Natural killer cell (primary cell): ENCODE results near the gene APBA2. TPM values are rescaled to one million over a fixed set of nuclear protein-coding genes. Genes with fewer than 3 reads are reported as not detected.

Experiments
- ATAC-seq, 3 donors: fragments of 150-1000 bp in 2 of 3; fragments of 200-7000 bp in 1 of 3; cut with Tn5 transposase; 1 replicate in 1 of 3; 2 replicates in 2 of 3; pipeline ENCODE4 v1.10.0; 2021; ENCODE audit warnings: mild to moderate bottlenecking in 2 of 3, moderate library complexity in 2 of 3
- DNase-seq, 2 donors: peaks; one replicate each; pipeline versions ENCODE4 v3.0.0 to v3.0.0-alpha.2; 2013 to 2021; ENCODE audit warnings: mixed read lengths in 1 of 2
- H3K27ac ChIP-seq: one replicate; pipeline ENCODE4 v1.5.1; 2013; ENCODE audit warnings: mild to moderate bottlenecking, low read length
- H3K27me3 ChIP-seq: one replicate; pipeline ENCODE4 v1.6.1; 2013; ENCODE audit warnings: low read length; ENCODE audit not compliant: control insufficient read depth, insufficient read depth
- H3K36me3 ChIP-seq: one replicate; pipeline ENCODE4 v1.6.1; 2013; ENCODE audit warnings: low read length; ENCODE audit not compliant: control insufficient read depth, insufficient read depth
- H3K4me1 ChIP-seq: one replicate; pipeline ENCODE4 v1.6.1; 2013; ENCODE audit warnings: low read length; ENCODE audit not compliant: control insufficient read depth, insufficient read depth
- H3K4me3 ChIP-seq: one replicate; pipeline ENCODE4 v1.5.1; 2013; ENCODE audit warnings: low read length
- H3K9me3 ChIP-seq: one replicate; pipeline ENCODE4 v1.6.1; 2013; ENCODE audit warnings: low read length; ENCODE audit not compliant: control insufficient read depth, insufficient read depth
- H3K27ac Mint-ChIP-seq, 2 donors: one replicate each; pipeline ENCODE4 v1.8.0; 2022; ENCODE audit warnings: mild to moderate bottlenecking in 2 of 2, mixed read lengths in 2 of 2, moderate library complexity in 1 of 2
- H3K27me3 Mint-ChIP-seq, 2 donors: one replicate each; pipeline ENCODE4 v1.8.0; 2022; ENCODE audit warnings: low read depth in 2 of 2, mixed read lengths in 2 of 2
- H3K36me3 Mint-ChIP-seq: one replicate; pipeline ENCODE4 v1.8.0; 2022; ENCODE audit warnings: mixed read lengths
- H3K4me1 Mint-ChIP-seq, 2 donors: one replicate each; pipeline ENCODE4 v1.8.0; 2022; ENCODE audit warnings: mixed read lengths in 2 of 2
- H3K4me3 Mint-ChIP-seq: one replicate; pipeline ENCODE4 v1.8.0; 2022; ENCODE audit warnings: mild to moderate bottlenecking, moderate library complexity, mixed read lengths
- H3K9me3 Mint-ChIP-seq, 2 donors: one replicate each; pipeline ENCODE4 v1.8.0; 2022; ENCODE audit warnings: mixed read lengths in 2 of 2
- CTCF ChIP-seq: fragments of 200-600 bp; IDR thresholded peaks from one replicate; pipeline ENCODE4 v1.8.0; 2022; ENCODE audit warnings: antibody characterized with exemption
- WGBS: methylation state at CpG from one replicate; pipeline ENCODE4 v1.1.7; 2013; ENCODE audit warnings: missing lambda C conversion rate; ENCODE audit not compliant: insufficient coverage; 5-methylcytosine and 5-hydroxymethylcytosine counted together
- intact Hi-C: fragments of 100-400 bp; cut with micrococcal nuclease; formaldehyde crosslinking; loops from one replicate; pipeline ENCODE4 v1.14.2; 2022
- total RNA-seq, 4 donors: library from RNA; stranded (reverse); fragments of 120-200 nt in 1 of 4; gene quantifications; one replicate each; pipeline versions ENCODE4 v1.2.3 to v1.2.4, GENCODE V29; 2013 to 2022

Gene APBA2
- total RNA-seq, 3 donors from 2014 or later (not counting 1 experiment from before 2014, with no cell fraction given) = 96.4 to 119 (median 97.9) TPM

GRCh38 chr15:28868744-28869345 lies 16.9 kb upstream of the APBA2 start:
- H3K27me3 ChIP-seq = no peaks in the 10 kb centered on the region
- H3K4me1 ChIP-seq = no peaks in the 10 kb centered on the region
- 89% methylated on average over 9 of the region's 9 CpGs for WGBS
- Mint-ChIP-seq H3K36me3 (no peaks in the 10 kb centered on the region), H3K27ac (no peak overlapping the region), H3K27me3 (no peaks in the 10 kb centered on the region), H3K4me3 (no peak overlapping the region), H3K4me1 (no peaks in the 10 kb centered on the region), H3K9me3 (no peaks in the 10 kb centered on the region)
- H3K4me3 ChIP-seq = no peak overlapping the region
- ATAC-seq (no peak), DNase-seq (no peak)
- H3K9me3 ChIP-seq = no peaks in the 10 kb centered on the region
- no peak for TF ChIP-seq CTCF
- H3K36me3 ChIP-seq = no peaks in the 10 kb centered on the region
- intact Hi-C loops = no loop called here
- H3K27ac ChIP-seq = no peak overlapping the region

- H3K27me3 Mint-ChIP-seq = no peaks in the 10 kb centered on the region
- no peaks in the 10 kb centered on the region for H3K9me3 Mint-ChIP-seq
- no peaks in the 10 kb centered on the region for H3K36me3 Mint-ChIP-seq
- H3K9me3 ChIP-seq = no peaks in the 10 kb centered on the region
- no peak overlapping the region for H3K27ac Mint-ChIP-seq
- H3K4me1 Mint-ChIP-seq = no peaks in the 10 kb centered on the region
- no peak overlapping the region for H3K4me3 Mint-ChIP-seq
- no peaks in the 10 kb centered on the region for H3K27me3 ChIP-seq
- H3K4me3 ChIP-seq = no peak overlapping the region
- intact Hi-C loops = no loop called here
- no peak for DNase-seq
- TF ChIP-seq CTCF = no peak
- WGBS = 94% methylated on average over 3 of the region's 3 CpGs
- H3K36me3 ChIP-seq = no peaks in the 10 kb centered on the region
- no peaks in the 10 kb centered on the region for H3K4me1 ChIP-seq
- no peak for ATAC-seq
- H3K27ac ChIP-seq = no peak overlapping the region
Observed at GRCh38 chr15:28871168-28871567, 14.6 kb upstream of the APBA2 start.

- WGBS = 91% methylated on average over 5 of the region's 5 CpGs
- no peak for DNase-seq
- no peaks in the 10 kb centered on the region for H3K9me3 ChIP-seq
- H3K27ac ChIP-seq = no peak overlapping the region
- no peak for TF ChIP-seq CTCF
- no peaks in the 10 kb centered on the region for H3K4me1 ChIP-seq
- no peak overlapping the region for H3K4me3 ChIP-seq
- Mint-ChIP-seq H3K9me3 (no peaks in the 10 kb centered on the region), H3K4me1 (no peaks in the 10 kb centered on the region), H3K27me3 (no peaks in the 10 kb centered on the region), H3K4me3 (no peak overlapping the region), H3K36me3 (no peaks in the 10 kb centered on the region), H3K27ac (no peak overlapping the region)
- H3K36me3 ChIP-seq = no peaks in the 10 kb centered on the region
- ATAC-seq = no peak
- intact Hi-C loops = no loop called here
- no peaks in the 10 kb centered on the region for H3K27me3 ChIP-seq
Observed at GRCh38 chr15:28873006-28873405, 12.8 kb upstream of the APBA2 start.

GRCh38 chr15:28873585-28874190 lies 12.1 kb upstream of the APBA2 start:
- Mint-ChIP-seq H3K27me3 (peaks cover 0 to 3% of the 10 kb centered on the region in 2 donors), H3K4me3 (no peak overlapping the region), H3K4me1 (no peaks in the 10 kb centered on the region), H3K27ac (no peak overlapping the region), H3K9me3 (no peaks in the 10 kb centered on the region), H3K36me3 (no peaks in the 10 kb centered on the region)
- Histone ChIP-seq H3K4me3 (no peak overlapping the region), H3K27me3 (no peaks in the 10 kb centered on the region), H3K27ac (no peak overlapping the region), H3K36me3 (no peaks in the 10 kb centered on the region), H3K4me1 (no peaks in the 10 kb centered on the region), H3K9me3 (no peaks in the 10 kb centered on the region)
- ATAC-seq = peak in 2 of 3 donors; percentile 49 to 51
- DNase-seq = peak in 1 of 2 donors; percentile 74
- WGBS = 85% methylated on average over 10 of the region's 10 CpGs
- no peak for TF ChIP-seq CTCF
- intact Hi-C loops = no loop called here
